ENCODE measurements around the gene ACTR5. TPM values are rescaled to one million over a fixed set of nuclear protein-coding genes. Genes with fewer than 3 reads are reported as not detected.

Gene ACTR5
- total RNA-seq = 8.7 and 9.4 TPM in 2 replicates

DNA sequence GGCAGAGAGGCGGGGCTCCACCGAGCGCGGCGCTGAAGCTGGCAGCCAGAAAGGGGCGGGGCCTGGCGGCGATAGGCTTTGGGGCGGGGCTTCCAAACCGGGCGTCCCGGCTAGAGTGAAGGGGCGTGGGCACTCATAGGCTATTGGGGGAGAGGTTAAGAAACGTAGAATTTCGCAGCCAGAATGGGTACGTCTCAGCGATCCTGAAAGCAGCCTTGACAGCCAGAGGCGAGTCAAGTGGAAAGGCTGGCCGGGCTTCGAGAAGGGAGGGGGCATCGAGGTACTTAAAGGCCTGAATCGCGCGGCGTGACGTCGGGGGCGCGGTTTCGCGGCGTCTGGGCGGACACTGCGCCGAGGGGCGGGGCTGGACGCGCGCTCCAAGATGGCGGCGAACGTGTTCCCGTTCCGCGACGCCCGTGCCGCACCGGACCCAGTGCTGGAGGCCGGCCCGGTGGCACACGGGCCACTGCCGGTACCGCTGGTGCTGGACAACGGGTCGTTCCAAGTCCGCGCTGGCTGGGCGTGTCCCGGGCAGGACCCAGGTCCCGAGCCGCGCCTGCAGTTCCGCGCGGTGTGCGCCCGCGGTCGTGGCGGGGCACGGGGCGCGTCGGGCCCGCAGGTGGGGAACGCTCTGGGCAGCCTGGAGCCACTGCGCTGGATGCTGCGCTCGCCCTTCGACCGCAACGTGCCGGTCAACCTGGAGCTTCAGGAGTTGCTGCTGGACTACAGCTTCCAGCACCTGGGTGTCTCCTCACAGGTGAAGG, at the start of gene ACTR5:
TSS of gene ACTR5 (plus strand) at position 364 of the 764 bp plus-strand sequence. CDS start at position 383, 19 bp downstream.

GRCh38 chr20:38723848-38724625, 24.2 kb upstream of the ACTR5 start, which contains the start of gene SLC32A1:
SLC32A1 (plus strand) TSS chr20:38724486; CDS start chr20:38724725, 239 bp downstream.

DNA sequence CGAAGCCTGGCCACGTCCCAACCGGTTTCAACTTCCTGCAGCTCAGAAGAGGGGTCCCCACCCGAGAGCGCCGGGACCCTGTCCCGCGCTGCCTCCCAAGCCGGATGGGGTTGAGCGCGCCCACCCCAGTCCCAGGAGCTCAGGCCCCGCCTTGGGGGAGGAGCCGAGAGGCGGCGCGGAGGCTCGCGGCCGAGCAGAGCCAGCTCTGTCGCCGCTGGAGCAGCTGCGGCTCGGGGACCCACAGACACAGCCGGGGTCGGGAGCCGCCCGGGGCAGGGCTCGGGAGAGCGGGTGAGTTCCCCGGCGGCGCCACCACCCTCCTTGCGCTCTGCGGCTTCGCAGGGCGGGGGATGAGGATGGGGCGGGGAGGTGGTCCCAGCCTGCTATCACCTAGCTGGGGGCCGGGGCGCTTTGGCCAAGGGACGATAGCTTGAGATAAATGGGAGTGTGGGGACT, 57.3 kb downstream of the ACTR5 start, which contains the start of gene PPP1R16B:
TSS of gene PPP1R16B (plus strand) at position 196 of the 456 bp plus-strand sequence. CDS start 30,229 bp downstream, outside the sequence.

Other genes with a start within 250 kb of the ACTR5 start
- not detected in 2 replicates for gene ADIG, start 167.3 kb upstream of the ACTR5 start, total RNA-seq
- gene ARHGAP40, start 146.7 kb upstream of the ACTR5 start, total RNA-seq = not detected in 2 replicates
- gene SLC32A1, start 24.0 kb upstream of the ACTR5 start, total RNA-seq = under 0.01 TPM in 1 of 2 replicates, not detected in the other
- gene PPP1R16B, start 57.2 kb downstream of the ACTR5 start, total RNA-seq = 109 and 184 TPM in 2 replicates
- 22.5 and 25.2 TPM in 2 replicates for gene FAM83D, start 178.0 kb downstream of the ACTR5 start, total RNA-seq
- 8.4 and 9.5 TPM in 2 replicates for gene DHX35, start 213.9 kb downstream of the ACTR5 start, total RNA-seq